Hair follicle dermal papilla cell (primary cell): Measurements from ENCODE around the gene CD247. TPM values are rescaled to one million over a fixed set of nuclear protein-coding genes. Genes with fewer than 3 reads are reported as not detected.

Experiments
- total RNA-seq: library from RNA; depleted of rRNA; stranded (reverse); fragments of >200 nt; gene quantifications from 2 replicates; pipeline ENCODE4 v1.2.3, GENCODE V29; 2012

Gene CD247
- not detected in 2 replicates for total RNA-seq

DNA sequence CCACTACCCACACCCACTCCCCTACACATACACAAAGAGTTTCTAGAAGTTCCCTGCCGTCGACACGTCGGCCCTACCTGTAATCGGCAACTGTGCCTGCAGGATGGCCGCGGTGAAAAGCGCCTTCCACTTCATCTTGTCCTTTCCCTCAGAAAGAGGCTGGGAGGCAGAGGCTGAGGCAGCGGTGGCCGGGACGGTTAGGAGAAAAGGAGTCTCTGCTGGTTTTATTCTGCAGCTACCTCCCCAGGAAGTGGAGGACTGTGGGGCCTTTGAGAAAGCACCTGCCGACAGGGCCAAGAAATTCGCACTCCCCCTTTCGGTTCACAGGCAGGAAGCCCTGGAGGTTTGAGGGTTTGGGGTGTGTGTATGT lies at the start of gene CD247:
CD247 (minus strand) TSS at position 199 of the 370 bp plus-strand sequence; CDS start at position 135, 64 bp downstream.

DNA sequence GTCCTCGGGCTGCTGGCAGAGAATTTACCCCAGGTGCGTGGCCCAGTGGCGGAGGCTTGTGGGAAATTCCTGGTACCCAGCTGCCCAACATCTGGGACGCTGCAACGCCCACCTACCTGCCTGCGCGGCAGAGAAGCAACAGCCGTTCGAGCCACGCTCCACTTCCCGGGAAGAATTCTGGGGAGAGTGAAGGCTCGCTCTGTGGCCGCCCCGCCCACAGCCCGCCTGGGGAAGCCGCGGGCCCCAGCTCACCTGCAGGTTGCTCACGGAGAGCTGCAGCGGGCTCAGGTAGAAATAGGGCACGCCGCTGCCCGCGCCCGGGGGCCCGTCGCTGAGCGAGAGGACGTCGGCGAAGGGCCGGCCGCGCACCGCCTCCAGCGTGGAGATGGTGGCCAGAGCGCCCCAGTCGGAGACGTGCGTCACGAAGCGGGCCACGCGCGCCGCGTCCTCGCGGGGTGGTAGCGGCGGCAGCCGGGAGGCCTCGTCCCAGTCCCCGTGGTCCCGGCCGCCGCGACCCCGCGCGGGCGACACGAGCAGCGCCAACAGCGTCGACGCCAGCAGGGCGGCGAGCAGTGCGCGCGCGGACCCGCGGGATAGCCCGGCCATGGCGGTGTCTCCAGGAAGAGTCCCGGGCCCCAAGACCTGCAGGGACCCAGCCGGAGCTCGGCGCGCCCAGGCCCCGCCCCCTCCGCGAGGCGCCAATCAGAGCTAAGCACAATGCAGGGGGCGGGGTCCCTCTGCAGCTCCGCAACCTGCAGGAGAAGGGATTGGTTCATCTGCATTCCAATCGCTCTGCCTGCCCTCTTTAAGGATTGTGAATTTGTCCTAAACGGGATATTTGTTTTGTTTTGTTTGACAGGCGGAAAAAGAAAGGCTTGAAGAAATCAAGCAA lies 35.1 kb upstream of the CD247 start, which contains the start of gene CREG1:
CREG1 (minus strand) TSS at position 627 of the 892 bp plus-strand sequence.

Other genes starting within 250 kb of the CD247 start
- gene CREG1, start 35.2 kb upstream of the CD247 start, total RNA-seq: 51.2 and 63.6 TPM in 2 replicates
- gene RCSD1, start 111.7 kb upstream of the CD247 start, total RNA-seq: 0.12 TPM in 1 of 2 replicates, not detected in the other
- gene MPZL1, start 203.5 kb upstream of the CD247 start, total RNA-seq: 175 and 188 TPM in 2 replicates